Activated CD4-positive, alpha-beta T cell treated with anti-CD3 and anti-CD28 coated beads, Interleukin-2, amount 10 ng/mL, durations not matched to agents 24 days and 14 days (primary cell): ENCODE results near the gene NDUFB10. TPM values are rescaled to one million over a fixed set of nuclear protein-coding genes. Genes with fewer than 3 reads are reported as not detected.
"Not testable (repeated sequence)": the region's sequence is repeated elsewhere in the genome, so short reads cannot be mapped to it uniquely, and the experiment has no call there.

Source experiments
- DNase-seq: peaks from one replicate; pipeline ENCODE4 v3.0.0; 2022
- H3K27ac Mint-ChIP-seq: one replicate; pipeline ENCODE4 v1.8.0; 2022; ENCODE audit warnings: mild to moderate bottlenecking, mixed read lengths
- H3K27me3 Mint-ChIP-seq: one replicate; pipeline ENCODE4 v1.8.0; 2022; ENCODE audit warnings: mixed read lengths
- H3K36me3 Mint-ChIP-seq: one replicate; pipeline ENCODE4 v1.8.0; 2022; ENCODE audit warnings: low read depth, mild to moderate bottlenecking, mixed read lengths
- H3K4me1 Mint-ChIP-seq: one replicate; pipeline ENCODE4 v1.8.0; 2021; ENCODE audit warnings: mixed read lengths
- H3K4me3 Mint-ChIP-seq: one replicate; pipeline ENCODE4 v1.8.0; 2022; ENCODE audit warnings: mild to moderate bottlenecking, moderate library complexity, mixed read lengths
- H3K9me3 Mint-ChIP-seq: one replicate; pipeline ENCODE4 v1.8.0; 2021; ENCODE audit warnings: mixed read lengths
- intact Hi-C: fragments of 100-400 bp; cut with micrococcal nuclease; formaldehyde crosslinking; loops from one replicate; pipeline ENCODE4 v1.15.1; 2023
- total RNA-seq: library from RNA; stranded (reverse); gene quantifications from 2 replicates; pipeline ENCODE4 v1.2.3, GENCODE V29; 2022

Gene NDUFB10
- total RNA-seq, 1 donor from 2014 or later, result 141 TPM

DNA sequence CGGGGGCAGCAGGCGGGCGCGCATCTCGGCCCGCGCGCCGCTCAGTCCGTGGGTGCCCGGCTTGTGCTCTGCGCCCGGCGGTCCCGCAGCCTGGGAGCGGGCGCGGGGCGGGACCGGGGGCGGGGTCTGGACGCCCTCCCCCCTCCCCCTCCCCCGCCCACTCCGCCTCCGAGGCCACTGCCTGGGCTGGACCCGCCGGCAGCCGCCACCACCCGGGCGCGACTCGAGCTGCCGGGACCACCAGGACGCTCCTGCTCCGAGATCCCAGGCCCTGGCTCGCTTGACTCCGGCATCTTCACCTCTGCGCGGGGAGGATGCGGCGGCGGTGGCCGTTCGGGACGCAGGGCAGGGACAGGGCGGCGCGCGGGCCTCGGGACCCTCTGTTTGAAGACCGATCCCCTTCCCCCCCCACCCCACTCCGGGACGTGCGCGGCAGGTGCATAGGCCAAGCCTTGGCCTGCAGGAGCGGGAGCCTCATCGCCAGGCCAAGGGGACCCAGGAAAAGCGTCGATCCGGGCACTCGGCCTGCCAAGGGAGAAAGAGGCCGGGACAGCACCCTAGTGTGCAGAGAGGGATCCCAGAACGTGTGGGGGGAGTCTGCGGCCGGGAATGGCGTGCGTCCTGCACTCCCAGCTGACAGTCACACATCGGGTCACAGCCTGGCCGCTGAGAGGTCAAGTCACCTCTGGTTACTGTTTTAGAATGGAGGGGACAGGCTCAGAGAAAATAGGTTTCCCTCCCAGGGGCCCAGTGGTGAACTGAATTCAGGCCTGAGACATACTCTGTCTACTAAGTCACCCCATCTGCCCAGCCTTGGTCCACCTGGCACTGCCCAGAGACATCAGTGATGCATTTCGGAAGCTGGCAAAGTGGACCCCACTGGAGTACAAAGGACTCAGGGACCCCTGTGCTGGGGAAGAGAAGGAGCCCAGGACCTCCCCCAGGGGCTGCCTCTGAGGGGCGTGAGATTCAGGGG lies 40.7 kb upstream of the NDUFB10 start, which contains the start of gene HS3ST6:
HS3ST6 (minus strand) TSS at position 65 of the 976 bp plus-strand sequence. CDS start 92 bp downstream, outside the sequence.
- H3K9me3 Mint-ChIP-seq, result no peaks in the 10 kb centered on the region
- intact Hi-C loops, result no loop called here
- no peak within 1 kb of the TSS for H3K27ac Mint-ChIP-seq
- DNase-seq, result no peak
- peaks cover 58% of the 10 kb centered on the region for H3K27me3 Mint-ChIP-seq
- peaks cover 7% of the 10 kb centered on the region for H3K4me1 Mint-ChIP-seq
- H3K36me3 Mint-ChIP-seq, result no peaks in the 10 kb centered on the region
- no peak within 1 kb of the TSS for H3K4me3 Mint-ChIP-seq

- no peaks in the 10 kb centered on the region for H3K9me3 Mint-ChIP-seq
- H3K36me3 Mint-ChIP-seq, result no peaks in the 10 kb centered on the region
- DNase-seq, result no peak
- no peak overlapping the region for H3K4me3 Mint-ChIP-seq
- peaks cover 7% of the 10 kb centered on the region for H3K4me1 Mint-ChIP-seq
- intact Hi-C loops, result no loop called here
- H3K27ac Mint-ChIP-seq, result no peak overlapping the region
- peaks cover 65% of the 10 kb centered on the region for H3K27me3 Mint-ChIP-seq
Observed at GRCh38 chr16:1919327-1919998, 39.9 kb upstream of the NDUFB10 start.

GRCh38 chr16:1920122-1920521 lies 39.2 kb upstream of the NDUFB10 start:
- intact Hi-C loops, H3K27ac Mint-ChIP-seq, H3K36me3 Mint-ChIP-seq, DNase-seq, H3K4me1 Mint-ChIP-seq, H3K4me3 Mint-ChIP-seq, H3K9me3 Mint-ChIP-seq: not testable (repeated sequence)
- H3K27me3 Mint-ChIP-seq, result peaks cover 66% of the 10 kb centered on the region

DNA sequence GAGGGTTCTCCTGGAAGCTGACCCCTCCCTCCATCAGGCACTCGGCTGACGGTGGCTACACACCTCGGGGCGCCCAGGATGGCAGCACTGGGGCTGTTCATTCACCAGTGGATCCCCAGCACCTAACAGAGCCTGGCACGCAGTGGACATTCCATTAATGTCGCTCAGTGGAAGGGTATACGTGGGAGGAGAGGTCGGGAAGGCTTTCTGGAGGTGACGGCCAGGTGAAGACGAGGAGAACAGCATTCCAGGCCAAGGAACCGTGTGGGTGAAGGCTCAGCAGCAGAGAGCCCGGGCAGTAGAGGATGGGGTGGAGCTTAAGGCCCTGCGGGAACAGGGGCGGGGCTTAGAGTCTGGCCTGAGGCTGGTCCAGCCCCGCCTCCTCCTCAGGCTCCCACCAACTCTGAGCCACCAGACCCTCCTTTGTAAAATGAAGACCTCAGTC lies 38.6 kb upstream of the NDUFB10 start:
- Mint-ChIP-seq H3K36me3 (no peaks in the 10 kb centered on the region), H3K27ac (no peak overlapping the region), H3K9me3 (no peaks in the 10 kb centered on the region), H3K4me3 (no peak overlapping the region), H3K27me3 (peaks cover 61% of the 10 kb centered on the region), H3K4me1 (peaks cover 7% of the 10 kb centered on the region)
- peak; percentile 67 for DNase-seq
- intact Hi-C loops, result no loop called here

DNA sequence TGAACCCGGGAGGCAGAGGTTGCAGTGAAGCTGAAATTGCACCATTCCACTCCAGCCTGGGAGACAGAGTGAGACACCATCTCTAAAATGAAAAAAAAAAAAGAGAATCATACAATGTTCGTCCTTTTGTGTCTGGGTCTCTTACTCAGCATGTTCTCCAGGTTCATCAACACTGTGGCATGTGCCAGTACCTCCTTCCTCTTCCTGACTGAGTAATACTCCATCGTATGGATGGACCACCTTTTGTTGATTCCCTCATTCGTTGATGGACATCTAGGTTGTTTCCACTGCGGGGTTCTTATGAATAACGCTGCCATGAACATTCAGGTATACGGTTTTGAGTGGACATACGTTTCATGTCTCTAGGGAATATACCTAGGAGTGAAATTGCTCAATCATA lies 37.0 kb upstream of the NDUFB10 start:
- intact Hi-C loops, result no loop called here
- Mint-ChIP-seq H3K4me3 (no peak overlapping the region), H3K27ac (no peak overlapping the region), H3K27me3 (peaks cover 47% of the 10 kb centered on the region), H3K4me1 (peaks cover 7% of the 10 kb centered on the region), H3K36me3 (no peaks in the 10 kb centered on the region), H3K9me3 (no peaks in the 10 kb centered on the region)
- DNase-seq, result no peak

- Mint-ChIP-seq H3K27me3 (peaks cover 47% of the 10 kb centered on the region), H3K4me3 (no peak overlapping the region), H3K9me3 (no peaks in the 10 kb centered on the region), H3K36me3 (no peaks in the 10 kb centered on the region), H3K27ac (no peak overlapping the region), H3K4me1 (peaks cover 7% of the 10 kb centered on the region)
- intact Hi-C loops, result no loop called here
- DNase-seq, result no peak
Observed at GRCh38 chr16:1923299-1924034, 35.9 kb upstream of the NDUFB10 start.

- intact Hi-C loops, result no loop called here
Observed at GRCh38 chr16:1924095-1924494, 35.2 kb upstream of the NDUFB10 start.

DNA sequence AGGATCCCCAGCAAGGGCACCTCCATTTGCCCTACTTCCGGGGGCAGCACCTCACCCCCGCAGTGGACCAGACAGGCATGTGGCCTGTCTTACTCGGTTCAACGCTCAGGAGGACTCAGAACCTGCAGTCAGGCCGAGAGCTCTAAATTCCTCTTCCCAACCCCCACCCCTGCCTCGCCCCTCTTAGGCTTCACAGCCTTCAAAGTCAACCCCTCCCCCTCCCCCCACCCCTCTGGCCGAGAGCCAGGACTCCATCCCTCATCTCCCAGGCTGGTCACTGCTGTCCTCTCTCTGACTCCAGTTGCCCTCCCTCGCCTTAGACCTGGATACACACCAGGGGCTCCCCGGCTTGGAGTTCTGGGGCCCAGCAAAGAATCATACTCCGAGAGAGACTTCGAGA lies 33.1 kb upstream of the NDUFB10 start:
- Mint-ChIP-seq H3K4me3 (no peak overlapping the region), H3K4me1 (peaks cover 2% of the 10 kb centered on the region), H3K27me3 (peaks cover 28% of the 10 kb centered on the region), H3K27ac (no peak overlapping the region), H3K36me3 (no peaks in the 10 kb centered on the region), H3K9me3 (no peaks in the 10 kb centered on the region)
- intact Hi-C loops, result loop anchor here (5.0 kb wide), 1 partner anchor 114 kb away; no protein-coding TSS in a partner anchor
- no peak for DNase-seq

More at GRCh38 chr16:1924095-1924494, 35.2 kb upstream of the NDUFB10 start:
- H3K36me3 Mint-ChIP-seq, result no peaks in the 10 kb centered on the region
- H3K27ac Mint-ChIP-seq, result no peak overlapping the region
- DNase-seq, result no peak
- H3K9me3 Mint-ChIP-seq, result no peaks in the 10 kb centered on the region
- peaks cover 42% of the 10 kb centered on the region for H3K27me3 Mint-ChIP-seq
- no peak overlapping the region for H3K4me3 Mint-ChIP-seq
- H3K4me1 Mint-ChIP-seq, result peaks cover 8% of the 10 kb centered on the region

DNA sequence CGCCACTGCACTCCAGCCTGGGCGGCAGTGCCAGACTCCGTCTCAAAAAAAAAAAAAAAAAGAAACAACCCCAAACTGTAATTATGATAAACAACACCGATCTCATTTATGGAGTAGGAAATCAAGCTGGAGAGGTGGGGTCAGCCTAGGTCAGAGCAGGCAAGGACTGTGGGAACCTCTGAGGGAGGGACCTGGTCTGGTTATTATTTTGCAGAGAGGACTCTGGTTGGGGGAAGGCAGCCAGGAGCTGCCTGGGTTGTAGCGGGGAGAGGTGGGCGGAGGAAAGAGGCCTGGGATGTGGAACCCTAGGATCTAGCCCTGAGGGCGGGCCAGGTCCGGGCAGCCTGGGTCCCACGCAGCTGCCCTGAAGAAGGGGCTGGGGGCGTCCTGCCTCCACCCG lies 30.2 kb upstream of the NDUFB10 start:
- intact Hi-C loops, result loop anchor here (1.0 to 5.0 kb wide), 2 partner anchors 14 to 117 kb away; partner anchors contain the start of gene MSRB1
- peak; percentile 65 for DNase-seq
- Mint-ChIP-seq H3K36me3 (no peaks in the 10 kb centered on the region), H3K4me1 (peaks cover 2% of the 10 kb centered on the region), H3K4me3 (peak overlapping the region; percentile 73), H3K27ac (peak overlapping the region; percentile 73), H3K9me3 (no peaks in the 10 kb centered on the region), H3K27me3 (peaks cover 7% of the 10 kb centered on the region)

- peak overlapping the region; percentile 67 for H3K4me3 Mint-ChIP-seq
- H3K36me3 Mint-ChIP-seq, result no peaks in the 10 kb centered on the region
- intact Hi-C loops, result loop anchor here (1.0 to 5.0 kb wide), 3 partner anchors 14 to 117 kb away; partner anchors contain the start of gene MSRB1
- peaks cover 1% of the 10 kb centered on the region for H3K27me3 Mint-ChIP-seq
- no peaks in the 10 kb centered on the region for H3K9me3 Mint-ChIP-seq
- peaks cover 2% of the 10 kb centered on the region for H3K4me1 Mint-ChIP-seq
- no peak overlapping the region for H3K27ac Mint-ChIP-seq
- DNase-seq, result peak; percentile 99
Observed at GRCh38 chr16:1929578-1930337, 29.6 kb upstream of the NDUFB10 start.

DNA sequence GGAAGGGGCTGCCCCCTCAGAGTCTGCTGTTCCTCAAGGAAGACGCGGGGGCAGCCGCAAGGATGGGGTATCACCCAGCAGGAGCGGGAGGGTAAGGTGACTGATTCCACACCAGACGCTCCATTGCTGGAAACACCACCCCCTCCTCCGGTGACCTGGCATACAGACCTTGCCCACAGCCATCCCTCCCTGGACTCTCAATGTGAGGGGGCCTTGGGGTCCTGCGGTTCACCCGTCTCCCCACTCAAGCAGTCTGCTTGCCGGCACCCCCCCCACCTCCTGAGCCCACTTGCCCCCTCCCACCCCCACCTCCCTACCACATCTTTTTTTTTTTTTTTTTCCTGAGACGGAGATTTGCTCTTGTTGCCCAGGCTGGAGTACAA lies 29.0 kb upstream of the NDUFB10 start:
- DNase-seq, result no peak
- H3K36me3 Mint-ChIP-seq, result no peaks in the 10 kb centered on the region
- H3K4me3 Mint-ChIP-seq, result no peak overlapping the region
- no peak overlapping the region for H3K27ac Mint-ChIP-seq
- H3K27me3 Mint-ChIP-seq, result no peaks in the 10 kb centered on the region
- H3K4me1 Mint-ChIP-seq, result peaks cover 2% of the 10 kb centered on the region
- H3K9me3 Mint-ChIP-seq, result no peaks in the 10 kb centered on the region
- intact Hi-C loops, result loop anchor here (2.0 kb wide), 1 partner anchor 66 kb away; no protein-coding TSS in a partner anchor

GRCh38 chr16:1932050-1933028 lies 27.0 kb upstream of the NDUFB10 start:
- H3K27me3 Mint-ChIP-seq, result no peaks in the 10 kb centered on the region
- H3K9me3 Mint-ChIP-seq, result no peaks in the 10 kb centered on the region
- H3K27ac Mint-ChIP-seq, result no peak overlapping the region

More at GRCh38 chr16:1932050-1933028, 27.0 kb upstream of the NDUFB10 start:
- Mint-ChIP-seq H3K36me3 (peaks cover 3% of the 10 kb centered on the region), H3K4me1 (peaks cover 2% of the 10 kb centered on the region), H3K4me3 (no peak overlapping the region)
- intact Hi-C loops, result no loop called here
- DNase-seq, result no peak
